ENCODE results near the gene PTPRM. TPM values are rescaled to one million over a fixed set of nuclear protein-coding genes. Genes with fewer than 3 reads are reported as not detected.

The PTPRM gene
- total RNA-seq, 4 donors from 2014 or later: 206 to 337 (median 255) TPM

DNA sequence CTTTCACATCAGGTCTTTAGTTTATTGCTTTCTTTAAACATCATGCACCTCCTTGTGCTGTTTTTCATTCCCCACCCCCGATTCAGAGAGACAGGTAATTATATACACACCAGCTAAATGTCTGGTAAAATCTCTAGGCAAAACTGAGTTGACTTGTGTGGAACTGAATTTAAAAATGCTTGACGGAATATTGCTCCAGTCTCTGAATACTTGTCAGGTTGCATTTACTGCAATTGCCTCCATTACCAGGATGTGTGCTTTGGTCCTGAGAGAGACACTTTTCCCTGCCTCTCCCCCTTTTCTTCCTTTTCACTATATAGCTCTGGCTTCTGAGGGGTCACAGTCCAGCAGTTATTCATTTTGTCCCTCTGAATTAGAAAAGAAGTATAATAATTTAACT is 104.0 kb downstream of the PTPRM start:
- TF ChIP-seq, protein P1, sequence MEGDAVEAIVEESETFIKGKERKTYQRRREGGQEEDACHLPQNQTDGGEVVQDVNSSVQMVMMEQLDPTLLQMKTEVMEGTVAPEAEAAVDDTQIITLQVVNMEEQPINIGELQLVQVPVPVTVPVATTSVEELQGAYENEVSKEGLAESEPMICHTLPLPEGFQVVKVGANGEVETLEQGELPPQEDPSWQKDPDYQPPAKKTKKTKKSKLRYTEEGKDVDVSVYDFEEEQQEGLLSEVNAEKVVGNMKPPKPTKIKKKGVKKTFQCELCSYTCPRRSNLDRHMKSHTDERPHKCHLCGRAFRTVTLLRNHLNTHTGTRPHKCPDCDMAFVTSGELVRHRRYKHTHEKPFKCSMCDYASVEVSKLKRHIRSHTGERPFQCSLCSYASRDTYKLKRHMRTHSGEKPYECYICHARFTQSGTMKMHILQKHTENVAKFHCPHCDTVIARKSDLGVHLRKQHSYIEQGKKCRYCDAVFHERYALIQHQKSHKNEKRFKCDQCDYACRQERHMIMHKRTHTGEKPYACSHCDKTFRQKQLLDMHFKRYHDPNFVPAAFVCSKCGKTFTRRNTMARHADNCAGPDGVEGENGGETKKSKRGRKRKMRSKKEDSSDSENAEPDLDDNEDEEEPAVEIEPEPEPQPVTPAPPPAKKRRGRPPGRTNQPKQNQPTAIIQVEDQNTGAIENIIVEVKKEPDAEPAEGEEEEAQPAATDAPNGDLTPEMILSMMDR (IDR thresholded peaks at IDR 0.05; ENCODE audit: low read depth): no peak

- TF ChIP-seq, protein P1 (IDR thresholded peaks at IDR 0.05; ENCODE audit: low read depth): no peak
These were observed 109.2 kb downstream of the PTPRM start for GRCh38 chr18:7676253-7676873.

DNA sequence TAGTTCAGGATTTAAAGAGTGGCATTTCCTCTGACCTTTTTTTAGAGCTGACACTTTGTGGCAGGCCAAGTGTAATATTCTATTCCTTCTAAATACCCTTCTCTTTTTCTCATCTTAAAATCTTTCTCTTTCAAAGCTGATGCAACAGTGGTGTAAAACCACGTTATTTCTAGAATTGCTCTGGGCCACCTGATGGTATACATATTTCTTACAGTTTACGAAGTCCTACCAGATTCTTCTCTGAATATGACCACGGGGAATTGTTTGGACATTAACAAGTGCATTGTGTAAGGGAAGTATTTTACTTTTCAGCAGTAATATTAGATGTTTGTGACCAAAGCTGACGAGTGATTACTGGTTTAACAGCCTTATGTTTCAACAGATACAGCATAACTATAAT is 109.9 kb downstream of the PTPRM start:
- TF ChIP-seq, protein P1 (IDR thresholded peaks at IDR 0.05; ENCODE audit: low read depth): no peak

GRCh38 chr18:7677424-7677823 is 110.3 kb downstream of the PTPRM start:
- TF ChIP-seq, protein P1 (IDR thresholded peaks at IDR 0.05; ENCODE audit: low read depth): no peak

DNA sequence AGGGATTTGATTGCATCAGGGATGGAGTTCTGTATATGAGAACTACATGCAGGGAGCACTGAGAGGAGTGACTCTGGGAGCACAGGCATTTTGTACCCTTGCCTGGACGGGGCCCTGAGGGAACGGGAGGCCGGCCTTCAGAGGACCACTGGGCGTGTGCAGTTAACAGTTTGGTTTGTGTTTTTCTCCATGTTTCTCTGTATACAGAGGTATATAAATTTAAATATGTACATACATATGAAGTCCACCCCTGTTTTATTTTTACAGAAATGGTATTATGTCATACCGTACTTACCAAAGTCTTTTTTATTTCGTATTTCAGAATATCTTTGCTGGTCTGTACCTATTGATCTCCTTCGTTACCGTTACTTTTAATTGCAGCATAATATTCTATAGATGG is 111.3 kb downstream of the PTPRM start:
- TF ChIP-seq, protein P1 (IDR thresholded peaks at IDR 0.05; ENCODE audit: low read depth): no peak

DNA sequence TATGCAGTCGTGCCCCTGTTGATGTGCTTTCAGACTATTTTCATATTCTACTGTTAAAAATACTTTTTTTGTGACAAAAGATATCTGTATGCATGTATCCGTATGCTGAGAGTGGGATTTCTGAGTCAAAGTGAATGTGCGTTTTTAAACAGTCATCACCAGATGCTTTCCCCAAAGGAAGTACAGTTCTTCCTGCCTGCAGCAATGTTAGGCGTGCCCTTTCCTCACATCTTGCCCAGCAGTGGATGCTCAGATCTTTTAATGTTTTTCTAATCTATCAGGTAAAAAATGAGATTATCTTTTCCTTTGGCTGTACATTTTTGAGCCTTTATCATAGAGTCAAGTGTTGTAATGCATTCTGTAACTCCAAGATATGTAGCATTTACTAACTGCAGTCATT is 111.7 kb downstream of the PTPRM start:
- TF ChIP-seq, protein P1 (IDR thresholded peaks at IDR 0.05; ENCODE audit: low read depth): no peak

- TF ChIP-seq, protein P1 (IDR thresholded peaks at IDR 0.05; ENCODE audit: low read depth): no peak
These were observed 114.2 kb downstream of the PTPRM start for GRCh38 chr18:7681298-7681697.

Data from subcutaneous adipose tissue (tissue), 4 donors.